Body of pancreas (tissue), 4 donors: Measurements from ENCODE around the gene RALGPS2.

ENCODE experiments used
- POLR2A ChIP-seq, 3 donors: fragments of 450-650 bp; IDR thresholded peaks; one replicate each; pipeline ENCODE4 v1.6.1; 2016; ENCODE audit warnings: antibody characterized with exemption in 3 of 3, mild to moderate bottlenecking in 2 of 3
- TF ChIP-seq, protein P1 (sequence below), 7 experiments: fragments of 450-650 bp in 4 of 7; fragments of 200-600 bp in 3 of 7; sonication (generic) in 3 of 7; IDR thresholded peaks; one replicate each; pipeline ENCODE4 v1.5.1; 2016 to 2019; ENCODE audit warnings: antibody characterized with exemption in 7 of 7

DNA sequence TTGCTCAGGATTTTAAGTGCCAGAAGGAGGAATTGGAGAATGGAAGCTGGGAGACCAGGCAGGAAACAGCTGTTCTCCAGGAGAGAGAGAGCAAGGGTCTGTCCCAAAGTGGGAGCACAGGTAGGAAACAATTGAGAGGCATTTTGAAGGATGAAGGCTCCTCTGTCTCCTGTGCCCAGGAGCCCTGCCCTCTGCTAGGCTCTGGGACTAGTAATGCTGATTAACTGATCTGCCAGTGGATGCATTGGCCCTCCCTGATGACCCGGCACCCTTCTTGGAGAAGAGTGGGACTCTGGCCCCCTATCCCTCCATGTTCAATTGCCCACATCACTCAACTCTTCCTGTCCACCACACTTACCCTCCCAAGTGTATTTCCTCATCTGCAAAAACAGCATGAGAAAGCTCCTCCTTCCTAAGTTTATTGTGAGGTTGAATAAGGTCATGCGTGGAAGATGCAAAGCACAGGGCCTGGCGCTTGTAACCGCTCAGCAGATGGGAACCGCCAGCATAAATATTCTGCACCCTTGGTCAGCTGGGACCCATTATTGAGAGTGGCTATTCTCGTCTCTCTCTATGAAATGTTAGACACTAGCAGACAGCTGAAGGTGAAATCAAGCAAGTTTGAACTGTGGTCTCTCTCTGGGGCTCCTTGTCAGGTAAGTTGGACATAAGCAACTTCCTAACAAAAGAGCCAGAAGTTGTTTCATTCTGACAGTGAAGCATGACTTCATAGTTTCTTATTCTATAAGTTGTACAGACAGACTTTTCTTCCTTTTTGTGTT lies 208.9 kb downstream of the RALGPS2 start:
- TF ChIP-seq, protein P1, sequence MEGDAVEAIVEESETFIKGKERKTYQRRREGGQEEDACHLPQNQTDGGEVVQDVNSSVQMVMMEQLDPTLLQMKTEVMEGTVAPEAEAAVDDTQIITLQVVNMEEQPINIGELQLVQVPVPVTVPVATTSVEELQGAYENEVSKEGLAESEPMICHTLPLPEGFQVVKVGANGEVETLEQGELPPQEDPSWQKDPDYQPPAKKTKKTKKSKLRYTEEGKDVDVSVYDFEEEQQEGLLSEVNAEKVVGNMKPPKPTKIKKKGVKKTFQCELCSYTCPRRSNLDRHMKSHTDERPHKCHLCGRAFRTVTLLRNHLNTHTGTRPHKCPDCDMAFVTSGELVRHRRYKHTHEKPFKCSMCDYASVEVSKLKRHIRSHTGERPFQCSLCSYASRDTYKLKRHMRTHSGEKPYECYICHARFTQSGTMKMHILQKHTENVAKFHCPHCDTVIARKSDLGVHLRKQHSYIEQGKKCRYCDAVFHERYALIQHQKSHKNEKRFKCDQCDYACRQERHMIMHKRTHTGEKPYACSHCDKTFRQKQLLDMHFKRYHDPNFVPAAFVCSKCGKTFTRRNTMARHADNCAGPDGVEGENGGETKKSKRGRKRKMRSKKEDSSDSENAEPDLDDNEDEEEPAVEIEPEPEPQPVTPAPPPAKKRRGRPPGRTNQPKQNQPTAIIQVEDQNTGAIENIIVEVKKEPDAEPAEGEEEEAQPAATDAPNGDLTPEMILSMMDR (IDR thresholded peaks at IDR 0.05), result no peak
- TF ChIP-seq POLR2A (IDR thresholded peaks at IDR 0.05), result no peak
